GM18519 (cell line): ENCODE measurements around the gene KCNQ1.

Experiments used
- ATAC-seq: cut with Tn5 transposase; IDR thresholded peaks from one replicate; pipeline ENCODE4 v1.9.1; 2021; ENCODE audit warnings: mild to moderate bottlenecking, moderate library complexity; ENCODE audit not compliant: unreplicated experiment, low FRiP score

KCNQ1 gene

GRCh38 chr11:2542406-2542805 is 97.6 kb downstream of the KCNQ1 start:
- ATAC-seq = no peak

- no peak for ATAC-seq
Measured at GRCh38 chr11:2547806-2548205, 103.0 kb downstream of the KCNQ1 start.

- ATAC-seq = no peak
Measured at GRCh38 chr11:2548596-2548995, 103.8 kb downstream of the KCNQ1 start.

GRCh38 chr11:2549080-2549479 is 104.3 kb downstream of the KCNQ1 start:
- ATAC-seq = no peak

- no peak for ATAC-seq
Measured at GRCh38 chr11:2549491-2549875, 104.7 kb downstream of the KCNQ1 start.

GRCh38 chr11:2549876-2550605 is 105.2 kb downstream of the KCNQ1 start:
- ATAC-seq = no peak

- no peak for ATAC-seq
Measured at GRCh38 chr11:2550606-2550970, 105.8 kb downstream of the KCNQ1 start.

GRCh38 chr11:2551131-2551530 is 106.3 kb downstream of the KCNQ1 start:
- ATAC-seq = no peak

- no peak for ATAC-seq
Measured at GRCh38 chr11:2552210-2552609, 107.4 kb downstream of the KCNQ1 start.

GRCh38 chr11:2553198-2553597 is 108.4 kb downstream of the KCNQ1 start:
- ATAC-seq = no peak

- ATAC-seq = no peak
Measured at GRCh38 chr11:2553886-2554285, 109.1 kb downstream of the KCNQ1 start.

GRCh38 chr11:2554338-2555207 is 109.8 kb downstream of the KCNQ1 start:
- no peak for ATAC-seq

- no peak for ATAC-seq
Measured at GRCh38 chr11:2555336-2555735, 110.5 kb downstream of the KCNQ1 start.

- no peak for ATAC-seq
Measured at GRCh38 chr11:2555891-2556290, 111.1 kb downstream of the KCNQ1 start.

- ATAC-seq = no peak
Measured at GRCh38 chr11:2557381-2557780, 112.6 kb downstream of the KCNQ1 start.

- ATAC-seq = no peak
Measured at GRCh38 chr11:2558397-2558796, 113.6 kb downstream of the KCNQ1 start.

GRCh38 chr11:2558861-2559526 is 114.2 kb downstream of the KCNQ1 start:
- ATAC-seq = no peak

GRCh38 chr11:2559527-2560311 is 114.9 kb downstream of the KCNQ1 start:
- no peak for ATAC-seq

GRCh38 chr11:2561696-2562581 is 117.1 kb downstream of the KCNQ1 start:
- no peak for ATAC-seq

GRCh38 chr11:2562890-2563212 is 118.0 kb downstream of the KCNQ1 start:
- ATAC-seq = no peak
